ENCODE measurements around the gene PTPRN2.

DNA sequence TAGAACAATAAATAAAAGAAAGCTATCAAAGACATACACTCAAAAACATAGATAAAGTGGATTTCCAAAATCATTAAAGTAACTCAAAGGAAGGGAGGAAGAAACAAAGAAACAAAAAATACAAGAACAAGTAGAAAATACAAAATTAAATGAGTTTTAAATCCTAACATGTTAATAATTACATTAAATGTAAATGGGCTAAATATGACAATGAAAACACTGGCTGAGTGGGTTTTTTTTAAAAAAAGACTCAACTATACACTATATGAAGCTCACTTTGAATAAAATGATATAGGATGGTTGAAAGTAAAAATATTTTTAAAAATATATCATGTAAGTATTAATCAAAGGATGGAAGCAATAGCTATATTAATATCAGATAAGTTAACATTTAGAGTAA is 371.4 kb downstream of the PTPRN2 start:
- TF ChIP-seq, protein P1, sequence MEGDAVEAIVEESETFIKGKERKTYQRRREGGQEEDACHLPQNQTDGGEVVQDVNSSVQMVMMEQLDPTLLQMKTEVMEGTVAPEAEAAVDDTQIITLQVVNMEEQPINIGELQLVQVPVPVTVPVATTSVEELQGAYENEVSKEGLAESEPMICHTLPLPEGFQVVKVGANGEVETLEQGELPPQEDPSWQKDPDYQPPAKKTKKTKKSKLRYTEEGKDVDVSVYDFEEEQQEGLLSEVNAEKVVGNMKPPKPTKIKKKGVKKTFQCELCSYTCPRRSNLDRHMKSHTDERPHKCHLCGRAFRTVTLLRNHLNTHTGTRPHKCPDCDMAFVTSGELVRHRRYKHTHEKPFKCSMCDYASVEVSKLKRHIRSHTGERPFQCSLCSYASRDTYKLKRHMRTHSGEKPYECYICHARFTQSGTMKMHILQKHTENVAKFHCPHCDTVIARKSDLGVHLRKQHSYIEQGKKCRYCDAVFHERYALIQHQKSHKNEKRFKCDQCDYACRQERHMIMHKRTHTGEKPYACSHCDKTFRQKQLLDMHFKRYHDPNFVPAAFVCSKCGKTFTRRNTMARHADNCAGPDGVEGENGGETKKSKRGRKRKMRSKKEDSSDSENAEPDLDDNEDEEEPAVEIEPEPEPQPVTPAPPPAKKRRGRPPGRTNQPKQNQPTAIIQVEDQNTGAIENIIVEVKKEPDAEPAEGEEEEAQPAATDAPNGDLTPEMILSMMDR (conservative IDR thresholded peaks at IDR 0.05; ENCODE audit: low read depth, low read length), result no peak
- no peak for TF ChIP-seq EZH2 (IDR thresholded peaks at IDR 0.05; ENCODE audit: borderline replicate concordance, low read depth, low read length, poor library complexity, severe bottlenecking)

Data from A673 (cell line).